ENCODE measurements around the gene TCEAL3. TPM values are rescaled to one million over a fixed set of nuclear protein-coding genes. Genes with fewer than 3 reads are reported as not detected.
A peak's percentile ranks its signal among the peaks of the same experiment; 100 is the strongest.
"Not testable (repeated sequence)": the region's sequence is repeated elsewhere in the genome, so short reads cannot be mapped to it uniquely, and the experiment has no call there.

Gene TCEAL3, protein sequence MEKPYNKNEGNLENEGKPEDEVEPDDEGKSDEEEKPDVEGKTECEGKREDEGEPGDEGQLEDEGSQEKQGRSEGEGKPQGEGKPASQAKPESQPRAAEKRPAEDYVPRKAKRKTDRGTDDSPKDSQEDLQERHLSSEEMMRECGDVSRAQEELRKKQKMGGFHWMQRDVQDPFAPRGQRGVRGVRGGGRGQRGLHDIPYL
- not detected in 2 replicates for total RNA-seq (2014; rRNA removed; shearing (Covaris generic); ENCODE audit: low replicate concordance)

GRCh38 chrX:103607364-103608305 lies at the start of gene TCEAL3:
TCEAL3 (plus strand) TSS chrX:103607963; CDS start chrX:103609065, 1,102 bp downstream.
- in situ Hi-C loops (cut with HindIII; ENCODE audit: low pct_unique_long_range_greater_than_20kb, low sequenced_read_pairs) = no loop called here
- no peak for DNase-seq (ENCODE audit: low read depth)

DNA sequence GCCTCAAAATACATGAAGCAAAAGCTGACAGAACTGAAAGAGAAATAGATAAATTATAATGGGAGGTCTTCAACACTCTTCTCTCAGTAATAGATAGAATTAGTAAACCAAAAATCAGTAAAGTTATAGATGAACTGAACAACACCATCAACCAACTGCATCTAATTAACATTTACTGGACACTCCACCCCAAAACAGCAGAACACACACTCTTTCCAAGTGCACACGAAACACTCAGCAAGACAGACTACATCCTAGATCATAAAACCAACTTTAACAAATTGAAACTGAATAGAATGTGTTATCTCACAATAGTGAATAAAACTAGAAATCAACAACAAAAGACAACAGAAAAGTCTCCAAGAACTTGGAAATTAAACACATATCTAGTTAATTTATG lies 47.5 kb upstream of the TCEAL3 start:
- DNase-seq (ENCODE audit: low read depth) = no peak
- in situ Hi-C loops (cut with HindIII; ENCODE audit: low pct_unique_long_range_greater_than_20kb, low sequenced_read_pairs) = no loop called here

DNA sequence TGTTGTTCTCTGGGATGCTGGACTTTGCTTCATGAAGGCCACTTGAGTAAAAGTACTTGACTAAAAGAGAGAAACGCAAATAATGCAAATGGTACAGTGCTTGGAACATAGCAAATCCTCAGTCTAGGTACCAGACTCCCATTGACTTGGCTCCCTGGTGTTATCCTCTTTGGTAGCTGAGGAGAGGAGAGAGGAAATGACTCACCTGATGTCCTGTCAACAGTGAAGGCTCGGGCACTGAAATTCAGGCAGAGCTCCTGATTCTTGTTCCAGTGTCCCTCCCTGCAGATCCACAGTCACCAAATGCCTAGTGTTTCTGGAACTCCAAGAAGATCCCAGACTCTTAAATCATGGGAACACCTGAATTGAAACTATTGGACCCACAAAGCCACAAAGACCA lies 45.0 kb upstream of the TCEAL3 start:
- in situ Hi-C loops (cut with HindIII; ENCODE audit: low pct_unique_long_range_greater_than_20kb, low sequenced_read_pairs) = no loop called here
- no peak for DNase-seq (ENCODE audit: low read depth)

DNA sequence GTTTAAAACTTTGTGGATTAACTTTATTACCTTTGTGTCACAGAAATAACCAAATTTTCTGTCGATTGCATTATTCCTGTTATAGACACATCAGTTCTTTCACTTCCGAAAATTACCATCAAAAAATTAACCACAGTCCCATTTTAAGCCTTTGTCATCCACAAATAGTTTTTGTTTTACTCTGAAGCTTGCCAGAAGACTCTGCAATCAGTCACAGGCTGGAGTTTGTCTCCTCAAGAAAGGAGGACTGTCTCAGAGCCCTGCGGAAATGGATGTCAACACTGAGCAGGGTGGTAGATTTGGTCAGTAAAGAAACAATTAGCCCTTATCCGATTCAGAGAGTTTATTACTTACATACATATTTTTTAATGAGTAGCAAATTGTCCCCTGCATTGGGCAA lies 42.6 kb upstream of the TCEAL3 start:
- DNase-seq (ENCODE audit: low read depth) = no peak
- in situ Hi-C loops (cut with HindIII; ENCODE audit: low pct_unique_long_range_greater_than_20kb, low sequenced_read_pairs) = no loop called here

DNA sequence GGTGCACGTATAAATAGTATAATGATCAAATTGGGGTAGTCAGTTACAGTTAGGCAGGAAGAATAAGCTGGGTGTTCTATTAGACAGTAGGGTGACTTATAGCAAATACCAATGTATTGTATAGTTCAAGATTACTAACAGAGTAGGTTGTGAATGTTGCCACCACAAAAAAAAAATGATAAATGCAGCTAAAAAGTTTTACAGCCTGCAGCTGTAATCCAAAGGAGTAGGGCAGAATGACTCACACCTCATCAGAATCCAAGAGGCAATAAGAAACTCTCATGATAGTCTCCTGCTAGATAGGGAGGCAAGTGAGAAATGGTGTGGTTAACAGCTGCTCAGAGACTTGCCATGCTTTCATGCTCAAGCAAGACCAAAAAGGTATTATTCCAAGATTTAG lies 42.0 kb upstream of the TCEAL3 start:
- DNase-seq (ENCODE audit: low read depth) = no peak
- in situ Hi-C loops (cut with HindIII; ENCODE audit: low pct_unique_long_range_greater_than_20kb, low sequenced_read_pairs) = no loop called here

- no peak for DNase-seq (ENCODE audit: low read depth)
- in situ Hi-C loops (cut with HindIII; ENCODE audit: low pct_unique_long_range_greater_than_20kb, low sequenced_read_pairs) = no loop called here
Measured at GRCh38 chrX:103571121-103571520, 36.6 kb upstream of the TCEAL3 start.

DNA sequence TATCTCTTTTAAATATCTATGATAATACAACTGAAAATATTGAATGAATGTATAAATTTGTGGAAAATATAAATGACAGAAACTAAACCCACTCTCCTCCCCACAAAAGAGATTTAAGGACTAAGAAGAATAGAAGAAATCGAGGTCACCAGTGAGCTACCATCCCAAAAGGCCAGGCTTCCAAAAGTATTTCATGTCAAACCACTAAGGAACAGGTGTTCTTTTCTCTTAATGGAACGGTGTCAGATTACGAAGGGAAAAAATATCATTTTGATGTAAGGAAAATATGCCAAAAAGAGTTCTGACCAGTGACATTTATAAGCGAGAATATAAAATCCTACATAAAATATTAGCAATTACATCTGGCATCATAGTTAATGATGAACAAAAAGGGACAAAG lies 36.0 kb upstream of the TCEAL3 start:
- no peak for DNase-seq (ENCODE audit: low read depth)
- in situ Hi-C loops (cut with HindIII; ENCODE audit: low pct_unique_long_range_greater_than_20kb, low sequenced_read_pairs) = no loop called here

GRCh38 chrX:103573202-103573601 lies 34.6 kb upstream of the TCEAL3 start:
- DNase-seq (ENCODE audit: low read depth) = no peak
- in situ Hi-C loops (cut with HindIII; ENCODE audit: low pct_unique_long_range_greater_than_20kb, low sequenced_read_pairs) = no loop called here

DNA sequence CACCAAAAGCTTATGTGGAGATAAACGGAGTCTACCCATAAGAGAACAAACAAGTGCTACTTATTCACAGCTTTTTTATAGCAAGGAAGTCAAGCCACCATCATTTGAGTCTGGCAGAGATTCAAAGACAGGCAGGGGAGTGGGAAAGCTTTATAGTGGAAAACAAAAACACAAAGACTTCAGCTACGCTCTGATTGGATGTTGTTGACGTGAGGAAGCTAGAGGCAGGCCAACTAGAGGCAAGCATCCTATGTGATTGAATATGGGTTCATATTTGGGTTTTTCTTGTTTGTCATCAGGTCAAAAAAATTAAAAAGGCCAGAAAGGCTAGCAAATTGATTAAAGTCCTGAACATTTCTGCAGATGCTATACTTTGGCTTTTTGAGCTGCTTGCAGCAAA lies 23.2 kb upstream of the TCEAL3 start:
- in situ Hi-C loops (cut with HindIII; ENCODE audit: low pct_unique_long_range_greater_than_20kb, low sequenced_read_pairs) = no loop called here

GRCh38 chrX:103585411-103586313 lies 22.1 kb upstream of the TCEAL3 start, which contains the start of gene TCEAL4:
TCEAL4 (plus strand) TSS chrX:103585515; CDS start chrX:103586676, 1,161 bp downstream.
- in situ Hi-C loops (cut with HindIII; ENCODE audit: low pct_unique_long_range_greater_than_20kb, low sequenced_read_pairs) = no loop called here
- peak; percentile 14 for DNase-seq (ENCODE audit: low read depth)

More for the DNA sequence above, 23.2 kb upstream of the TCEAL3 start:
- peak; percentile 3 for DNase-seq (ENCODE audit: low read depth)

- DNase-seq (ENCODE audit: low read depth) = no peak
- in situ Hi-C loops (cut with HindIII; ENCODE audit: low pct_unique_long_range_greater_than_20kb, low sequenced_read_pairs) = no loop called here
Measured at GRCh38 chrX:103586314-103586646, 21.5 kb upstream of the TCEAL3 start.

GRCh38 chrX:103586659-103587058 lies 21.1 kb upstream of the TCEAL3 start:
- no peak for DNase-seq (ENCODE audit: low read depth)
- in situ Hi-C loops (cut with HindIII; ENCODE audit: low pct_unique_long_range_greater_than_20kb, low sequenced_read_pairs) = no loop called here

- in situ Hi-C loops (cut with HindIII; ENCODE audit: low pct_unique_long_range_greater_than_20kb, low sequenced_read_pairs) = not testable (repeated sequence)
Measured at GRCh38 chrX:103592295-103592694, 15.5 kb upstream of the TCEAL3 start.

GRCh38 chrX:103595202-103595601 lies 12.6 kb upstream of the TCEAL3 start:
- DNase-seq (ENCODE audit: low read depth); in situ Hi-C loops (cut with HindIII; ENCODE audit: low pct_unique_long_range_greater_than_20kb, low sequenced_read_pairs): not testable (repeated sequence)

More at GRCh38 chrX:103592295-103592694, 15.5 kb upstream of the TCEAL3 start:
- DNase-seq (ENCODE audit: low read depth) = not testable (repeated sequence)

- no peak for DNase-seq (ENCODE audit: low read depth)
- in situ Hi-C loops (cut with HindIII; ENCODE audit: low pct_unique_long_range_greater_than_20kb, low sequenced_read_pairs) = no loop called here
Measured at GRCh38 chrX:103608306-103608963, 672 bp downstream of the TCEAL3 start.

DNA sequence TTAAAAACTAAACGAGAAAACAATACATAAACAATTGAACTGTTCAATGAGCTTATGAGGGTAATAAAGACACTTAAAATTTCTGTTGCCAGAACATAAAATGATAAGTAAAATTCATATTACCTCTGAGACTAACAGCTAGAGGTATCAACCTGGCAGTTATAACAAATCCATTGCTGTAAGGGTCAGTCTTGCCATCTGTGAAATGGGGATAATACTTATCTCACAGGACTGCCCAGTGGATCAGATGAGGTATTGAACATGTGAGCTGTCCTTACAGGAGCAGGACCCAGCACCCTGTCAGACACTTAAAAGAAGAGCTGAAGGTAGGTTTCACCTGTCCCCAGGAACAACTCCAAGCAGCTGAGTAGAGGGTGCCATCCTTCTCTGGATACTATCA lies 2.5 kb downstream of the TCEAL3 start:
- DNase-seq (ENCODE audit: low read depth) = no peak
- in situ Hi-C loops (cut with HindIII; ENCODE audit: low pct_unique_long_range_greater_than_20kb, low sequenced_read_pairs) = no loop called here

DNA sequence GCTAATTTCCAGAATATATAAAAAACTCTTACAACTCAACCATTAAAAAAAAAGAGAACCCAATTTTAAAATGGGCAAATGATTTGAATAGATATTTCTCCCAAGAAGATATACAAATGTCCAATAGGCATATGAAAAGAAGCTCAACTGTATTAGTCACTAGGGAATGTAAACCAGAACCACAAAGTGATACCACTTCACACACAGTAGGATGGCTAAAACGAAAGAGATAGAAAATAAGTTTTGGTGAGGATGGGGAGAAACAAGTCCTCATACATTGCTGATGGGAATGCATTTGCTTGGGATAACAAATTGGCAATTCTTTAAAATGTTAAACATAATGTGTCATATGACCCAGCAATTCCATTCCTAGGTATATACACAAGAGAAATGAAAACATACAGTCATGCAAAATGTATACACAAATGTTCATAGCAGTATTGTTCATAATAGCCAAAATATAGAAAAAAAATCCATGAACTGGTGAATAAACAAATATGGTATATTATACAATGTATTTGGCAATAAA lies 5.7 kb downstream of the TCEAL3 start:
- DNase-seq (ENCODE audit: low read depth) = no peak
- in situ Hi-C loops (cut with HindIII; ENCODE audit: low pct_unique_long_range_greater_than_20kb, low sequenced_read_pairs) = no loop called here

- in situ Hi-C loops (cut with HindIII; ENCODE audit: low pct_unique_long_range_greater_than_20kb, low sequenced_read_pairs) = no loop called here
- no peak for DNase-seq (ENCODE audit: low read depth)
Measured at GRCh38 chrX:103614999-103615398, 7.2 kb downstream of the TCEAL3 start.

Measured in Caki2 (cell line).